Measurements from ENCODE around the gene LGALS8.

Gene LGALS8

GRCh38 chr1:236516929-236517704 is 6.7 kb upstream of the LGALS8 start:
- H3K14ac ChIP-seq (ENCODE audit: low read length), result no peak overlapping the region
- H3K4ac ChIP-seq (ENCODE audit: low read length), result no peak overlapping the region
- H2AK5ac ChIP-seq (ENCODE audit: low read depth, low read length), result no peak overlapping the region
- H3K4me3 ChIP-seq (ENCODE audit: low read length in 2 of 2), result no peak overlapping the region
- H4K91ac ChIP-seq (ENCODE audit: low read depth, low read length, poor library complexity), result no peak overlapping the region
- H3K9ac ChIP-seq (ENCODE audit: low read depth, low read length, poor library complexity), result no peak overlapping the region
- no peak for DNase-seq (ENCODE audit: low spot score)
- H3K23ac ChIP-seq (ENCODE audit: low read depth, low read length, poor library complexity), result no peak overlapping the region
- H2BK15ac ChIP-seq (ENCODE audit: low read length), result no peak overlapping the region
- no peaks in the 10 kb centered on the region for H3K79me1 ChIP-seq (ENCODE audit: low read depth, low read length)
- no peak overlapping the region for H2BK5ac ChIP-seq (ENCODE audit: low read length)
- H4K8ac ChIP-seq (ENCODE audit: low read depth, low read length), result no peak overlapping the region
- H3K9me3 ChIP-seq (replicated peaks in 1 of 2; ENCODE audit: control insufficient read depth in 2 of 2, insufficient read depth in 1 of 2, low read depth in 1 of 2, low read length in 2 of 2), result no peaks in the 10 kb centered on the region
- H2AFZ ChIP-seq (ENCODE audit: low read length), result no peak overlapping the region
- no CpG with 5 or more reads among the region's 8 CpGs for WGBS, 2 donors (ENCODE audit: extremely low coverage in 2 of 2, insufficient read length in 2 of 2, insufficient replicate concordance in 1 of 2)
- no peaks in the 10 kb centered on the region for H3K4me1 ChIP-seq (ENCODE audit: control insufficient read depth in 2 of 2, insufficient read depth in 1 of 2, low read depth in 1 of 2, low read length in 2 of 2)
- no peaks in the 10 kb centered on the region for H3K36me3 ChIP-seq (replicated peaks in 1 of 2; ENCODE audit: control insufficient read depth in 2 of 2, insufficient read depth in 2 of 2, low read length in 2 of 2)
- H3K27me3 ChIP-seq (ENCODE audit: control insufficient read depth in 3 of 3, insufficient read depth in 3 of 3, low read depth in 1 of 3, low read length in 3 of 3), result no peaks in the 10 kb centered on the region
- no peak overlapping the region for H2BK120ac ChIP-seq (ENCODE audit: low read depth, low read length)
- no peak overlapping the region for H3K4me2 ChIP-seq (ENCODE audit: insufficient read depth, low read length, poor library complexity, severe bottlenecking)
- no peak overlapping the region for H3K18ac ChIP-seq (ENCODE audit: low read length)
- H2BK12ac ChIP-seq (ENCODE audit: low read length), result no peak overlapping the region
- H3K27ac ChIP-seq (replicated peaks; ENCODE audit: low read length), result no peak overlapping the region

- no peak overlapping the region for H3K18ac ChIP-seq (ENCODE audit: low read length)
- WGBS, 2 donors (ENCODE audit: extremely low coverage in 2 of 2, insufficient read length in 2 of 2, insufficient replicate concordance in 1 of 2), result no CpG with 5 or more reads among the region's 5 CpGs
- H3K36me3 ChIP-seq (replicated peaks in 1 of 2; ENCODE audit: control insufficient read depth in 2 of 2, insufficient read depth in 2 of 2, low read length in 2 of 2), result no peaks in the 10 kb centered on the region
- H2BK5ac ChIP-seq (ENCODE audit: low read length), result no peak overlapping the region
- no peak overlapping the region for H3K4me2 ChIP-seq (ENCODE audit: insufficient read depth, low read length, poor library complexity, severe bottlenecking)
- H3K4ac ChIP-seq (ENCODE audit: low read length), result no peak overlapping the region
- no peaks in the 10 kb centered on the region for H3K9me3 ChIP-seq (replicated peaks in 1 of 2; ENCODE audit: control insufficient read depth in 2 of 2, insufficient read depth in 1 of 2, low read depth in 1 of 2, low read length in 2 of 2)
- no peak overlapping the region for H2BK12ac ChIP-seq (ENCODE audit: low read length)
- H3K9ac ChIP-seq (ENCODE audit: low read depth, low read length, poor library complexity), result no peak overlapping the region
- no peak overlapping the region for H3K23ac ChIP-seq (ENCODE audit: low read depth, low read length, poor library complexity)
- H2AK5ac ChIP-seq (ENCODE audit: low read depth, low read length), result no peak overlapping the region
- H3K27ac ChIP-seq (replicated peaks; ENCODE audit: low read length), result no peak overlapping the region
- no peak for DNase-seq (ENCODE audit: low spot score)
- no peak overlapping the region for H2BK120ac ChIP-seq (ENCODE audit: low read depth, low read length)
- no peak overlapping the region for H3K4me3 ChIP-seq (ENCODE audit: low read length in 2 of 2)
- no peak overlapping the region for H4K91ac ChIP-seq (ENCODE audit: low read depth, low read length, poor library complexity)
- H2AFZ ChIP-seq (ENCODE audit: low read length), result no peak overlapping the region
- H3K14ac ChIP-seq (ENCODE audit: low read length), result no peak overlapping the region
- H3K27me3 ChIP-seq (ENCODE audit: control insufficient read depth in 3 of 3, insufficient read depth in 3 of 3, low read depth in 1 of 3, low read length in 3 of 3), result no peaks in the 10 kb centered on the region
- H3K4me1 ChIP-seq (ENCODE audit: control insufficient read depth in 2 of 2, insufficient read depth in 1 of 2, low read depth in 1 of 2, low read length in 2 of 2), result no peaks in the 10 kb centered on the region
- no peak overlapping the region for H2BK15ac ChIP-seq (ENCODE audit: low read length)
- H4K8ac ChIP-seq (ENCODE audit: low read depth, low read length), result no peak overlapping the region
- H3K79me1 ChIP-seq (ENCODE audit: low read depth, low read length), result no peaks in the 10 kb centered on the region
Measured at GRCh38 chr1:236518322-236518721, 5.5 kb upstream of the LGALS8 start.

GRCh38 chr1:236520445-236521005 is 3.3 kb upstream of the LGALS8 start:
- H4K91ac ChIP-seq (ENCODE audit: low read depth, low read length, poor library complexity), result no peak overlapping the region
- no peak overlapping the region for H3K4ac ChIP-seq (ENCODE audit: low read length)
- H4K8ac ChIP-seq (ENCODE audit: low read depth, low read length), result no peak overlapping the region
- H2BK15ac ChIP-seq (ENCODE audit: low read length), result no peak overlapping the region
- no peaks in the 10 kb centered on the region for H3K36me3 ChIP-seq (replicated peaks in 1 of 2; ENCODE audit: control insufficient read depth in 2 of 2, insufficient read depth in 2 of 2, low read length in 2 of 2)
- no peak overlapping the region for H3K18ac ChIP-seq (ENCODE audit: low read length)
- no peak overlapping the region for H3K27ac ChIP-seq (replicated peaks; ENCODE audit: low read length)
- H3K23ac ChIP-seq (ENCODE audit: low read depth, low read length, poor library complexity), result no peak overlapping the region
- H2AFZ ChIP-seq (ENCODE audit: low read length), result no peak overlapping the region
- no peak overlapping the region for H3K4me3 ChIP-seq (ENCODE audit: low read length in 2 of 2)
- WGBS, 2 donors (ENCODE audit: extremely low coverage in 2 of 2, insufficient read length in 2 of 2, insufficient replicate concordance in 1 of 2), result no CpG with 5 or more reads among the region's 4 CpGs
- no peak overlapping the region for H3K14ac ChIP-seq (ENCODE audit: low read length)
- H3K79me1 ChIP-seq (ENCODE audit: low read depth, low read length), result no peaks in the 10 kb centered on the region
- DNase-seq (ENCODE audit: low spot score), result no peak
- no peaks in the 10 kb centered on the region for H3K27me3 ChIP-seq (ENCODE audit: control insufficient read depth in 3 of 3, insufficient read depth in 3 of 3, low read depth in 1 of 3, low read length in 3 of 3)
- no peak overlapping the region for H2AK5ac ChIP-seq (ENCODE audit: low read depth, low read length)
- no peak overlapping the region for H2BK5ac ChIP-seq (ENCODE audit: low read length)
- H3K9me3 ChIP-seq (replicated peaks in 1 of 2; ENCODE audit: control insufficient read depth in 2 of 2, insufficient read depth in 1 of 2, low read depth in 1 of 2, low read length in 2 of 2), result no peaks in the 10 kb centered on the region
- H3K4me2 ChIP-seq (ENCODE audit: insufficient read depth, low read length, poor library complexity, severe bottlenecking), result no peak overlapping the region
- H3K9ac ChIP-seq (ENCODE audit: low read depth, low read length, poor library complexity), result no peak overlapping the region
- no peak overlapping the region for H2BK120ac ChIP-seq (ENCODE audit: low read depth, low read length)
- H2BK12ac ChIP-seq (ENCODE audit: low read length), result no peak overlapping the region
- peaks cover 2% of the 10 kb centered on the region in 2 donors for H3K4me1 ChIP-seq (ENCODE audit: control insufficient read depth in 2 of 2, insufficient read depth in 1 of 2, low read depth in 1 of 2, low read length in 2 of 2)

- Histone ChIP-seq H3K4me1 (ENCODE audit: control insufficient read depth in 2 of 2, insufficient read depth in 1 of 2, low read depth in 1 of 2, low read length in 2 of 2) (peaks cover 2% of the 10 kb centered on the region in 2 donors), H2BK5ac (ENCODE audit: low read length) (no peak overlapping the region)
- DNase-seq (ENCODE audit: low spot score), result no peak
Measured at GRCh38 chr1:236522937-236523703, 662 bp upstream of the LGALS8 start.

More at GRCh38 chr1:236522937-236523703, 662 bp upstream of the LGALS8 start:
- no CpG with 5 or more reads among the region's 26 CpGs for WGBS, 2 donors (ENCODE audit: extremely low coverage in 2 of 2, insufficient read length in 2 of 2, insufficient replicate concordance in 1 of 2)
- peak overlapping the region; percentile 48 for H2AFZ ChIP-seq (ENCODE audit: low read length)
- no peaks in the 10 kb centered on the region for H3K27me3 ChIP-seq (ENCODE audit: control insufficient read depth in 3 of 3, insufficient read depth in 3 of 3, low read depth in 1 of 3, low read length in 3 of 3)
- H4K8ac ChIP-seq (ENCODE audit: low read depth, low read length), result peak overlapping the region; percentile 29
- no peak overlapping the region for H2BK120ac ChIP-seq (ENCODE audit: low read depth, low read length)
- no peak overlapping the region for H3K27ac ChIP-seq (replicated peaks; ENCODE audit: low read length)
- H3K18ac ChIP-seq (ENCODE audit: low read length), result peak overlapping the region; percentile 85
- peak overlapping the region; percentile 30 for H2AK5ac ChIP-seq (ENCODE audit: low read depth, low read length)
- H3K79me1 ChIP-seq (ENCODE audit: low read depth, low read length), result no peaks in the 10 kb centered on the region
- no peak overlapping the region for H4K91ac ChIP-seq (ENCODE audit: low read depth, low read length, poor library complexity)
- no peak overlapping the region for H3K4ac ChIP-seq (ENCODE audit: low read length)
- peak overlapping the region; percentile 57 for H3K23ac ChIP-seq (ENCODE audit: low read depth, low read length, poor library complexity)
- peak overlapping the region; percentile 83 for H3K9ac ChIP-seq (ENCODE audit: low read depth, low read length, poor library complexity)
- H3K4me2 ChIP-seq (ENCODE audit: insufficient read depth, low read length, poor library complexity, severe bottlenecking), result peak overlapping the region; percentile 90
- no peaks in the 10 kb centered on the region for H3K9me3 ChIP-seq (replicated peaks in 1 of 2; ENCODE audit: control insufficient read depth in 2 of 2, insufficient read depth in 1 of 2, low read depth in 1 of 2, low read length in 2 of 2)
- no peak overlapping the region for H3K14ac ChIP-seq (ENCODE audit: low read length)
- peak overlapping the region in 1 of 2 donors; percentile 92 for H3K4me3 ChIP-seq (ENCODE audit: low read length in 2 of 2)
- peak overlapping the region; percentile 43 for H2BK15ac ChIP-seq (ENCODE audit: low read length)
- H2BK12ac ChIP-seq (ENCODE audit: low read length), result no peak overlapping the region
- peaks cover 0 to 1% of the 10 kb centered on the region in 2 donors for H3K36me3 ChIP-seq (replicated peaks in 1 of 2; ENCODE audit: control insufficient read depth in 2 of 2, insufficient read depth in 2 of 2, low read length in 2 of 2)
